HG02885 (cell line): Measurements from ENCODE around the gene PTGER4.
"Not testable (repeated sequence)": the region's sequence is repeated elsewhere in the genome, so short reads cannot be mapped to it uniquely, and the experiment has no call there.

Experiments used
- ATAC-seq: cut with Tn5 transposase; IDR thresholded peaks from one replicate; pipeline ENCODE4 v1.9.1; 2021; ENCODE audit warnings: mild to moderate bottlenecking; ENCODE audit not compliant: unreplicated experiment, poor library complexity

Gene PTGER4

GRCh38 chr5:40679913-40680681, at the start of gene PTGER4:
TSS of gene PTGER4 (plus strand) at chr5:40679915. CDS start at chr5:40680994, 1,079 bp downstream.
- ATAC-seq = peak; percentile 37

- no peak for ATAC-seq
Measured at GRCh38 chr5:40630126-40630525, 49.6 kb upstream of the PTGER4 start.

GRCh38 chr5:40631236-40631635, 48.5 kb upstream of the PTGER4 start:
- ATAC-seq = no peak

GRCh38 chr5:40634154-40634553, 45.6 kb upstream of the PTGER4 start:
- ATAC-seq = no peak

GRCh38 chr5:40634593-40634992, 45.1 kb upstream of the PTGER4 start:
- no peak for ATAC-seq

GRCh38 chr5:40639531-40639930, 40.2 kb upstream of the PTGER4 start:
- not testable (repeated sequence) for ATAC-seq

- ATAC-seq = no peak
Measured at GRCh38 chr5:40646266-40646665, 33.4 kb upstream of the PTGER4 start.

- ATAC-seq = no peak
Measured at GRCh38 chr5:40648150-40648549, 31.6 kb upstream of the PTGER4 start.

GRCh38 chr5:40649463-40650030, 30.2 kb upstream of the PTGER4 start:
- no peak for ATAC-seq

GRCh38 chr5:40651201-40651600, 28.5 kb upstream of the PTGER4 start:
- no peak for ATAC-seq

GRCh38 chr5:40652441-40653220, 27.1 kb upstream of the PTGER4 start:
- ATAC-seq = no peak

- ATAC-seq = no peak
Measured at GRCh38 chr5:40653221-40654022, 26.3 kb upstream of the PTGER4 start.

- no peak for ATAC-seq
Measured at GRCh38 chr5:40654377-40654991, 25.2 kb upstream of the PTGER4 start.

- no peak for ATAC-seq
Measured at GRCh38 chr5:40655138-40655537, 24.6 kb upstream of the PTGER4 start.

GRCh38 chr5:40656091-40656490, 23.6 kb upstream of the PTGER4 start:
- not testable (repeated sequence) for ATAC-seq

GRCh38 chr5:40656766-40657165, 22.9 kb upstream of the PTGER4 start:
- no peak for ATAC-seq

GRCh38 chr5:40660751-40661150, 19.0 kb upstream of the PTGER4 start:
- ATAC-seq = no peak

- no peak for ATAC-seq
Measured at GRCh38 chr5:40665635-40666298, 13.9 kb upstream of the PTGER4 start.

- ATAC-seq = no peak
Measured at GRCh38 chr5:40666657-40667056, 13.1 kb upstream of the PTGER4 start.
